KMS-11 (cell line): ENCODE data around the gene ITPR3.
A peak's percentile ranks its signal among the peaks of the same experiment; 100 is the strongest.

Experiments used
- H2AFZ ChIP-seq: fragments of 200-600 bp; sonication (generic); 2 replicates; pipeline ENCODE4 v1.6.1; 2016; ENCODE audit warnings: antibody characterized with exemption, mixed run types, low read depth
- H3K27ac ChIP-seq: fragments of 200-600 bp; sonication (generic); 2 replicates; pipeline ENCODE4 v1.6.1; 2016; ENCODE audit warnings: mild to moderate bottlenecking, mixed run types
- H3K27me3 ChIP-seq: fragments of 200-600 bp; sonication (generic); 2 replicates; pipeline ENCODE4 v1.6.1; 2017; ENCODE audit warnings: mild to moderate bottlenecking, low read depth, mixed run types, moderate library complexity; ENCODE audit not compliant: insufficient read depth
- H3K36me3 ChIP-seq: fragments of 200-600 bp; sonication (generic); 2 replicates; pipeline ENCODE4 v1.6.1; 2017; ENCODE audit warnings: mild to moderate bottlenecking, mixed run types; ENCODE audit not compliant: insufficient read depth
- H3K4me1 ChIP-seq: fragments of 200-600 bp; sonication (generic); 2 replicates; pipeline ENCODE4 v1.6.1; 2016; ENCODE audit warnings: mild to moderate bottlenecking, low read depth, mixed run types; ENCODE audit not compliant: poor library complexity, severe bottlenecking
- H3K4me2 ChIP-seq: fragments of 200-600 bp; sonication (generic); 2 replicates; pipeline ENCODE4 v1.7.0; 2016; ENCODE audit warnings: mild to moderate bottlenecking, mixed run types
- H3K4me3 ChIP-seq: fragments of 200-600 bp; sonication (generic); IDR thresholded peaks from 2 replicates; pipeline ENCODE4 v1.6.1; 2017; ENCODE audit warnings: low read depth, low read length, mixed read lengths; ENCODE audit not compliant: insufficient read depth
- H3K79me2 ChIP-seq: fragments of 200-600 bp; sonication (generic); 2 replicates; pipeline ENCODE4 v1.6.1; 2016; ENCODE audit warnings: low read depth, mixed run types; ENCODE audit not compliant: insufficient read depth
- H3K9ac ChIP-seq: fragments of 200-600 bp; sonication (generic); 2 replicates; pipeline ENCODE4 v1.6.1; 2016; ENCODE audit warnings: mild to moderate bottlenecking, mixed run types
- H4K20me1 ChIP-seq: fragments of 200-600 bp; sonication (generic); 2 replicates; pipeline ENCODE4 v1.6.1; 2016; ENCODE audit warnings: mild to moderate bottlenecking, mixed run types; ENCODE audit not compliant: insufficient read depth
- CTCF ChIP-seq: fragments of 200-600 bp; sonication (generic); conservative IDR thresholded peaks from 2 replicates; pipeline ENCODE4 v1.6.1; 2017; ENCODE audit warnings: low read depth, mild to moderate bottlenecking, antibody characterized with exemption, low read length, moderate library complexity, mixed read lengths

Gene ITPR3

GRCh38 chr6:33710296-33711121 lies 89.4 kb downstream of the ITPR3 start:
- H3K4me3 ChIP-seq: peak overlapping the region; percentile 59
- H3K9ac ChIP-seq: peak overlapping the region; percentile 98
- peaks cover 12% of the 10 kb centered on the region; the same call in 1 of the 2 replicates for H3K79me2 ChIP-seq
- no peaks in the 10 kb centered on the region for H4K20me1 ChIP-seq
- H3K36me3 ChIP-seq: no peaks in the 10 kb centered on the region
- peaks cover 16% of the 10 kb centered on the region for H3K4me1 ChIP-seq
- H2AFZ ChIP-seq: peak overlapping the region; percentile 96
- H3K27me3 ChIP-seq: no peaks in the 10 kb centered on the region
- peak overlapping the region; percentile 100 for H3K4me2 ChIP-seq
- TF ChIP-seq CTCF: no peak
- H3K27ac ChIP-seq: peak overlapping the region; percentile 93

- Histone ChIP-seq H3K79me2 (peaks cover 12% of the 10 kb centered on the region; the same call in 1 of the 2 replicates), H2AFZ (peak within 1 kb of the TSS; percentile 96), H3K9ac (peak within 1 kb of the TSS; percentile 98), H3K4me2 (peak within 1 kb of the TSS; percentile 100), H3K36me3 (no peaks in the 10 kb centered on the region), H4K20me1 (no peaks in the 10 kb centered on the region), H3K4me3 (peak within 1 kb of the TSS; percentile 59), H3K27ac (peak within 1 kb of the TSS; percentile 93), H3K27me3 (no peaks in the 10 kb centered on the region), H3K4me1 (peaks cover 16% of the 10 kb centered on the region)
- no peak; the same call in 1 of the 2 replicates for TF ChIP-seq CTCF
Measured at GRCh38 chr6:33711140-33712129, 90.3 kb downstream of the ITPR3 start, which contains the start of gene UQCC2. Gene UQCC2, minus strand, starts transcription at chr6:33711700. Its CDS starts 14 bp downstream, at chr6:33711686.

GRCh38 chr6:33712914-33713313 lies 91.8 kb downstream of the ITPR3 start:
- Histone ChIP-seq H3K4me3 (no peak overlapping the region), H3K4me2 (no peak overlapping the region), H2AFZ (no peak overlapping the region), H3K27me3 (no peaks in the 10 kb centered on the region), H3K79me2 (peaks cover 12% of the 10 kb centered on the region; the same call in 1 of the 2 replicates), H4K20me1 (no peaks in the 10 kb centered on the region), H3K9ac (no peak overlapping the region), H3K4me1 (peaks cover 16% of the 10 kb centered on the region), H3K27ac (no peak overlapping the region), H3K36me3 (no peaks in the 10 kb centered on the region)
- no peak for TF ChIP-seq CTCF

- Histone ChIP-seq H3K27me3 (no peaks in the 10 kb centered on the region), H2AFZ (no peak overlapping the region), H3K27ac (no peak overlapping the region), H3K4me3 (no peak overlapping the region), H3K4me1 (peaks cover 16% of the 10 kb centered on the region), H3K79me2 (peaks cover 12% of the 10 kb centered on the region; the same call in 1 of the 2 replicates), H3K9ac (no peak overlapping the region), H4K20me1 (no peaks in the 10 kb centered on the region), H3K36me3 (no peaks in the 10 kb centered on the region), H3K4me2 (no peak overlapping the region)
- no peak for TF ChIP-seq CTCF
Measured at GRCh38 chr6:33713786-33714185, 92.7 kb downstream of the ITPR3 start.
